Loucy (cell line): ENCODE measurements around the gene SPACA1.

Experiments
- H2AFZ ChIP-seq: fragments of 200-600 bp; sonication (generic); 2 replicates; pipeline ENCODE4 v1.6.0; 2016; ENCODE audit warnings: antibody characterized with exemption, mild to moderate bottlenecking, low read length, moderate library complexity
- H3F3A ChIP-seq: fragments of 200-600 bp; 2 replicates; pipeline ENCODE4 v1.6.0; 2016; ENCODE audit warnings: antibody characterized with exemption, low read depth, mild to moderate bottlenecking
- H3K27me3 ChIP-seq: fragments of 200-600 bp; sonication (generic); 2 replicates; pipeline ENCODE4 v1.6.1; 2014; ENCODE audit warnings: low read length, mild to moderate bottlenecking; ENCODE audit not compliant: insufficient read depth, poor library complexity, severe bottlenecking
- H3K36me3 ChIP-seq: fragments of 200-600 bp; sonication (generic); 2 replicates; pipeline ENCODE4 v1.6.1; 2016; ENCODE audit warnings: low read length; ENCODE audit not compliant: insufficient read depth
- H3K4me1 ChIP-seq: fragments of 200-600 bp; sonication (generic); 2 replicates; pipeline ENCODE4 v1.5.1; 2014; ENCODE audit warnings: low read length, mild to moderate bottlenecking; ENCODE audit not compliant: insufficient read depth, poor library complexity, severe bottlenecking
- H3K4me2 ChIP-seq: fragments of 200-600 bp; sonication (generic); 2 replicates; pipeline ENCODE4 v1.6.0; 2014; ENCODE audit warnings: antibody characterized with exemption, low read length, low read depth, mild to moderate bottlenecking; ENCODE audit not compliant: poor library complexity, severe bottlenecking
- H3K4me3 ChIP-seq: fragments of 200-600 bp; sonication (generic); 2 replicates; pipeline ENCODE4 v1.5.1; 2014; ENCODE audit warnings: low read length, mild to moderate bottlenecking, mixed read lengths; ENCODE audit not compliant: poor library complexity, severe bottlenecking
- H3K79me2 ChIP-seq: fragments of 200-600 bp; sonication (generic); 2 replicates; pipeline ENCODE4 v1.6.1; 2014; ENCODE audit warnings: low read length; ENCODE audit not compliant: insufficient read depth
- H3K9ac ChIP-seq: fragments of 200-600 bp; sonication (generic); 2 replicates; pipeline ENCODE4 v1.6.0; 2014; ENCODE audit warnings: mild to moderate bottlenecking, low read depth, low read length, moderate library complexity; ENCODE audit not compliant: poor library complexity, severe bottlenecking
- H3K9me2 ChIP-seq: fragments of 200-600 bp; sonication (generic); replicated peaks from 2 replicates; pipeline ENCODE4 v1.6.1; 2016; ENCODE audit warnings: low read depth, low read length, mixed read lengths
- H3K9me3 ChIP-seq: fragments of 200-600 bp; sonication (generic); 2 replicates; pipeline ENCODE4 v1.6.1; 2014; ENCODE audit warnings: mild to moderate bottlenecking, antibody characterized with exemption, low read length, low read depth; ENCODE audit not compliant: insufficient read depth
- H4K20me1 ChIP-seq: fragments of 200-600 bp; sonication (generic); 2 replicates; pipeline ENCODE4 v1.6.0; 2014; ENCODE audit warnings: antibody characterized with exemption, low read length, mild to moderate bottlenecking; ENCODE audit not compliant: insufficient read depth, poor library complexity, severe bottlenecking
- CTCF ChIP-seq: fragments of 200-600 bp; sonication (generic); conservative IDR thresholded peaks from 2 replicates; pipeline ENCODE4 v1.5.1; 2014; ENCODE audit warnings: mild to moderate bottlenecking, antibody characterized with exemption, low read length
- EZH2phosphoT487 ChIP-seq: fragments of 200-600 bp; IDR thresholded peaks from 2 replicates; pipeline ENCODE4 v1.6.1; 2018; ENCODE audit warnings: antibody characterized with exemption, mild to moderate bottlenecking, moderate library complexity, borderline replicate concordance

The SPACA1 gene

GRCh38 chr6:88115307-88115706 lies 67.7 kb downstream of the SPACA1 start:
- Histone ChIP-seq H3K4me3 (no peak overlapping the region), H3K9me2 (no peaks in the 10 kb centered on the region), H3K4me2 (no peak overlapping the region), H3K9me3 (no peaks in the 10 kb centered on the region; the same call in 1 of the 2 replicates), H3K79me2 (no peaks in the 10 kb centered on the region), H4K20me1 (no peaks in the 10 kb centered on the region), H3K4me1 (no peaks in the 10 kb centered on the region), H3K36me3 (no peaks in the 10 kb centered on the region), H3F3A (no peaks in the 10 kb centered on the region), H3K27me3 (no peaks in the 10 kb centered on the region), H3K9ac (no peak overlapping the region), H2AFZ (no peak overlapping the region)
- no peak for TF ChIP-seq EZH2phosphoT487
- no peak for TF ChIP-seq CTCF

- Histone ChIP-seq H3K9ac (no peak overlapping the region), H2AFZ (no peak overlapping the region), H3K4me3 (no peak overlapping the region), H3K27me3 (no peaks in the 10 kb centered on the region), H3K4me1 (no peaks in the 10 kb centered on the region), H3K36me3 (no peaks in the 10 kb centered on the region), H3F3A (no peaks in the 10 kb centered on the region), H3K9me2 (no peaks in the 10 kb centered on the region), H4K20me1 (no peaks in the 10 kb centered on the region), H3K9me3 (no peaks in the 10 kb centered on the region; the same call in 1 of the 2 replicates), H3K4me2 (no peak overlapping the region), H3K79me2 (no peaks in the 10 kb centered on the region)
- TF ChIP-seq CTCF (no peak), EZH2phosphoT487 (no peak)
Measured at GRCh38 chr6:88116276-88116675, 68.6 kb downstream of the SPACA1 start.
